HepG2 (cell line): ENCODE measurements around the gene KCNAB3.

Experiments used
- ATF7 ChIP-seq, 2 experiments: fragments of 450-650 bp in 1 of 2; sonication (generic) in 1 of 2; formaldehyde crosslinking in 1 of 2; IDR thresholded peaks; 2 replicates each; pipeline versions ENCODE4 v1.4.0 to v1.6.1; 2016 to 2020; ENCODE audit warnings: antibody characterized with exemption in 1 of 2, mild to moderate bottlenecking in 1 of 2, missing genetic modification reagents in 1 of 2
- RAD21 ChIP-seq: fragments of 450-650 bp; formaldehyde crosslinking; IDR thresholded peaks from 2 replicates; pipeline ENCODE4 v1.5.0; 2020; ENCODE audit warnings: mild to moderate bottlenecking
- ZBTB7B ChIP-seq: sonication (generic); formaldehyde crosslinking; IDR thresholded peaks from 2 replicates; pipeline ENCODE4 v1.4.0; 2020; ENCODE audit warnings: missing genetic modification reagents
- ZNF709 ChIP-seq: sonication (generic); formaldehyde crosslinking; IDR thresholded peaks from 2 replicates; pipeline ENCODE4 v1.5.0; 2020; ENCODE audit warnings: mild to moderate bottlenecking, missing genetic modification reagents
- TF ChIP-seq, protein P1 (sequence below): sonication (generic); formaldehyde crosslinking; IDR thresholded peaks from 2 replicates; pipeline ENCODE4 v1.5.0; 2020; ENCODE audit warnings: mild to moderate bottlenecking, missing genetic modification reagents
- TF ChIP-seq, protein P2 (sequence below): conservative IDR thresholded peaks from 2 replicates; pipeline ENCODE4 v1.6.1; 2018; ENCODE audit warnings: missing genetic modification reagents
- TF ChIP-seq, protein P3 (sequence below): sonication (generic); formaldehyde crosslinking; IDR thresholded peaks from 2 replicates; pipeline ENCODE4 v1.9.0; 2022; ENCODE audit warnings: missing genetic modification reagents, mild to moderate bottlenecking, borderline replicate concordance
- TF ChIP-seq, protein P4 (sequence below): sonication (generic); formaldehyde crosslinking; IDR thresholded peaks from 2 replicates; pipeline ENCODE4 v1.4.0; 2020; ENCODE audit warnings: missing genetic modification reagents

DNA sequence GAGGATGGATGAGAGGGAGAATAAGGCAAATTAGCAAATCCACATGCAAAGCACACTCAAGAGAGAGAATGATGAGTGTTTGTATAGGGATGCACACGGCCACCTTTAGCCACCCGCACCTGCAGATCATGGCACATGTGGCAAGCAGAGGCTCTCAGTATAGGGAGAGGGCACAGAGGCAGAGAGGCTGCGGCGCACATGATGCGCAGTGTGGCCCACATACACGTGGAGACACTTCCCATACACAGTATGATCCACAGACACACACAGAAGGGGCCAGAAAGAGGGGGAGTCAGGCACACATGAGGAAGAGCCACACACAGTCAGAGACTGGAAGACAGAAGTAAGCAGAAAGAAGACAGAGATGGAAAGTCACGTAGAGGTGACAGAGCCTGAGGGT is 47.6 kb downstream of the KCNAB3 start:
- TF ChIP-seq, protein P1, sequence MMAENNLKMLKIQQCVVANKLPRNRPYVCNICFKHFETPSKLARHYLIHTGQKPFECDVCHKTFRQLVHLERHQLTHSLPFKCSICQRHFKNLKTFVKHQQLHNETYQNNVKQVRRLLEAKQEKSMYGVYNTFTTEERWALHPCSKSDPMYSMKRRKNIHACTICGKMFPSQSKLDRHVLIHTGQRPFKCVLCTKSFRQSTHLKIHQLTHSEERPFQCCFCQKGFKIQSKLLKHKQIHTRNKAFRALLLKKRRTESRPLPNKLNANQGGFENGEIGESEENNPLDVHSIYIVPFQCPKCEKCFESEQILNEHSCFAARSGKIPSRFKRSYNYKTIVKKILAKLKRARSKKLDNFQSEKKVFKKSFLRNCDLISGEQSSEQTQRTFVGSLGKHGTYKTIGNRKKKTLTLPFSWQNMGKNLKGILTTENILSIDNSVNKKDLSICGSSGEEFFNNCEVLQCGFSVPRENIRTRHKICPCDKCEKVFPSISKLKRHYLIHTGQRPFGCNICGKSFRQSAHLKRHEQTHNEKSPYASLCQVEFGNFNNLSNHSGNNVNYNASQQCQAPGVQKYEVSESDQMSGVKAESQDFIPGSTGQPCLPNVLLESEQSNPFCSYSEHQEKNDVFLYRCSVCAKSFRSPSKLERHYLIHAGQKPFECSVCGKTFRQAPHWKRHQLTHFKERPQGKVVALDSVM: no peak
- TF ChIP-seq ZNF709 (CRISPR knock-in tag) (no peak), RAD21 (CRISPR knock-in tag) (no peak), ATF7 (IDR thresholded peaks at IDR 0.05) (no peak), ATF7 (CRISPR knock-in tag; IDR thresholded peaks at IDR 0.05) (no peak), ZBTB7B (CRISPR knock-in tag) (no peak)
- TF ChIP-seq, protein P2, sequence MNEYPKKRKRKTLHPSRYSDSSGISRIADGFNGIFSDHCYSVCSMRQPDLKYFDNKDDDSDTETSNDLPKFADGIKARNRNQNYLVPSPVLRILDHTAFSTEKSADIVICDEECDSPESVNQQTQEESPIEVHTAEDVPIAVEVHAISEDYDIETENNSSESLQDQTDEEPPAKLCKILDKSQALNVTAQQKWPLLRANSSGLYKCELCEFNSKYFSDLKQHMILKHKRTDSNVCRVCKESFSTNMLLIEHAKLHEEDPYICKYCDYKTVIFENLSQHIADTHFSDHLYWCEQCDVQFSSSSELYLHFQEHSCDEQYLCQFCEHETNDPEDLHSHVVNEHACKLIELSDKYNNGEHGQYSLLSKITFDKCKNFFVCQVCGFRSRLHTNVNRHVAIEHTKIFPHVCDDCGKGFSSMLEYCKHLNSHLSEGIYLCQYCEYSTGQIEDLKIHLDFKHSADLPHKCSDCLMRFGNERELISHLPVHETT (CRISPR knock-in tag): no peak
- TF ChIP-seq, protein P3, sequence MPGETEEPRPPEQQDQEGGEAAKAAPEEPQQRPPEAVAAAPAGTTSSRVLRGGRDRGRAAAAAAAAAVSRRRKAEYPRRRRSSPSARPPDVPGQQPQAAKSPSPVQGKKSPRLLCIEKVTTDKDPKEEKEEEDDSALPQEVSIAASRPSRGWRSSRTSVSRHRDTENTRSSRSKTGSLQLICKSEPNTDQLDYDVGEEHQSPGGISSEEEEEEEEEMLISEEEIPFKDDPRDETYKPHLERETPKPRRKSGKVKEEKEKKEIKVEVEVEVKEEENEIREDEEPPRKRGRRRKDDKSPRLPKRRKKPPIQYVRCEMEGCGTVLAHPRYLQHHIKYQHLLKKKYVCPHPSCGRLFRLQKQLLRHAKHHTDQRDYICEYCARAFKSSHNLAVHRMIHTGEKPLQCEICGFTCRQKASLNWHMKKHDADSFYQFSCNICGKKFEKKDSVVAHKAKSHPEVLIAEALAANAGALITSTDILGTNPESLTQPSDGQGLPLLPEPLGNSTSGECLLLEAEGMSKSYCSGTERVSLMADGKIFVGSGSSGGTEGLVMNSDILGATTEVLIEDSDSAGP (CRISPR knock-in tag): no peak
- TF ChIP-seq, protein P4, sequence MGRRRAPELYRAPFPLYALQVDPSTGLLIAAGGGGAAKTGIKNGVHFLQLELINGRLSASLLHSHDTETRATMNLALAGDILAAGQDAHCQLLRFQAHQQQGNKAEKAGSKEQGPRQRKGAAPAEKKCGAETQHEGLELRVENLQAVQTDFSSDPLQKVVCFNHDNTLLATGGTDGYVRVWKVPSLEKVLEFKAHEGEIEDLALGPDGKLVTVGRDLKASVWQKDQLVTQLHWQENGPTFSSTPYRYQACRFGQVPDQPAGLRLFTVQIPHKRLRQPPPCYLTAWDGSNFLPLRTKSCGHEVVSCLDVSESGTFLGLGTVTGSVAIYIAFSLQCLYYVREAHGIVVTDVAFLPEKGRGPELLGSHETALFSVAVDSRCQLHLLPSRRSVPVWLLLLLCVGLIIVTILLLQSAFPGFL (CRISPR knock-in tag): no peak
